ENCODE measurements around the gene TFB2M.

The TFB2M gene

DNA sequence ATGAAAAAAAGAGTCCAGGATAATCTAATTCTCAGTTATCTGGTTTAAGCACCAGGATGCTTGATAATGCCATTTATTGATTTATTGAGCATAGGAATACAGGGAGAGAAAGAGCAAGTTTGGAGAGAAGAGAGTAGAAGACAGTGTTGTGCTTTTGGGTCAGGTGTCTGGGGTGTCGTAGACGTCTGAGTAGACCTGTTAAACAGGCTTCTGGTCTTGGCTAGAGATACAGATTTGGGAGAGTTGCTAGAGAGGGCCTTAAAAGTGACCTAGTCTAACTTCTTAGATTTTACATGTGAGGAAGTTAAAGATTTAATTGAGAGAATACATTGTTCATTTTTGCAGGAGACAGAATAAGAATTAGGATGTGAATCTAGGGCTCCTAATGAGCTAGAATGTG, 34.5 kb upstream of the TFB2M start:
- TF ChIP-seq, protein P1, sequence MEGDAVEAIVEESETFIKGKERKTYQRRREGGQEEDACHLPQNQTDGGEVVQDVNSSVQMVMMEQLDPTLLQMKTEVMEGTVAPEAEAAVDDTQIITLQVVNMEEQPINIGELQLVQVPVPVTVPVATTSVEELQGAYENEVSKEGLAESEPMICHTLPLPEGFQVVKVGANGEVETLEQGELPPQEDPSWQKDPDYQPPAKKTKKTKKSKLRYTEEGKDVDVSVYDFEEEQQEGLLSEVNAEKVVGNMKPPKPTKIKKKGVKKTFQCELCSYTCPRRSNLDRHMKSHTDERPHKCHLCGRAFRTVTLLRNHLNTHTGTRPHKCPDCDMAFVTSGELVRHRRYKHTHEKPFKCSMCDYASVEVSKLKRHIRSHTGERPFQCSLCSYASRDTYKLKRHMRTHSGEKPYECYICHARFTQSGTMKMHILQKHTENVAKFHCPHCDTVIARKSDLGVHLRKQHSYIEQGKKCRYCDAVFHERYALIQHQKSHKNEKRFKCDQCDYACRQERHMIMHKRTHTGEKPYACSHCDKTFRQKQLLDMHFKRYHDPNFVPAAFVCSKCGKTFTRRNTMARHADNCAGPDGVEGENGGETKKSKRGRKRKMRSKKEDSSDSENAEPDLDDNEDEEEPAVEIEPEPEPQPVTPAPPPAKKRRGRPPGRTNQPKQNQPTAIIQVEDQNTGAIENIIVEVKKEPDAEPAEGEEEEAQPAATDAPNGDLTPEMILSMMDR (conservative IDR thresholded peaks at IDR 0.05; ENCODE audit: control insufficient read depth, insufficient read depth, low read depth, low read length), result no peak
- no peak overlapping the region for H3K4me3 ChIP-seq (ENCODE audit: control insufficient read depth, low read depth, low read length)
- no peak for DNase-seq (ENCODE audit: low read depth)

DNA sequence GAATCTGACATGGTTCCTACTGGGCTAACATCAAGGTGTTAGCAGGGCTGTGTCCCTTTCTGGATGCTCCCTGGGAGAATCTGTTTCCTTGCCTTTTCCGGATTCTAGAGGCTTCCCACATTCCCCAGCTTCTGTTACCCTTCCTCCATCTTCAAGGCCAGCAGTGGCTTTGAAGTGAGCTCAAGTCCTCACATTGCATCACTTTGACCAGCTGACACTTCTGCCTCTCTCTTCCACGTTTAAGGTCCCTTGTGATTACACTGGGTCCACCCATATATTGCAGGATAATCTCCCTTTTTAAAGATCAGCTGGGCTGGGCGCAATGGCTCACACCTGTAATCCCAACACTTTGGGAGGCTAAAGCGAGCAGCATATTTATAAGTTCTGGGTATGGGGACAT, 33.3 kb upstream of the TFB2M start:
- H3K4me3 ChIP-seq (ENCODE audit: control insufficient read depth, low read depth, low read length), result no peak overlapping the region
- DNase-seq (ENCODE audit: low read depth), result no peak
- TF ChIP-seq, protein P1 (conservative IDR thresholded peaks at IDR 0.05; ENCODE audit: control insufficient read depth, insufficient read depth, low read depth, low read length), result no peak

DNA sequence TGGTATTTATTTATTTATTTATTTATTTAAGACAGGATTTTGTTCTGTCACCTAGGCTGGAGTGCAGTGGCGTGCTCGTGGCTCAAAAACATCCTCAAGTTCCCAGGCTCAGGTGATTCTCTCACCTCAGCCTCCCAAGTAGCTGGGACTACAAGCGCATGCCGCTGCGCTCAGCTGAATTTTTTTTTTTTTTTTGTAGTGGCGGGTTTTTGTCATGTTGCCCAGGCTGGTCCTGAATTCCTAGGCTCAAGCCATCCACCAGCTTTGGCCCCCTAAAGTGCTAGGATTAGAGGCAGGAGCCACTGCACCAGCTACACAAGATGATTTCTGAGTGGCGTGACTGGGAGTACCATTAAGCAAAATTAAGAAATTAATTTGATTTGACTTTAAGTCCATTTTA, 31.9 kb upstream of the TFB2M start:
- DNase-seq (ENCODE audit: low read depth), result no peak
- TF ChIP-seq, protein P1 (conservative IDR thresholded peaks at IDR 0.05; ENCODE audit: control insufficient read depth, insufficient read depth, low read depth, low read length), result no peak
- no peak overlapping the region for H3K4me3 ChIP-seq (ENCODE audit: control insufficient read depth, low read depth, low read length)

DNA sequence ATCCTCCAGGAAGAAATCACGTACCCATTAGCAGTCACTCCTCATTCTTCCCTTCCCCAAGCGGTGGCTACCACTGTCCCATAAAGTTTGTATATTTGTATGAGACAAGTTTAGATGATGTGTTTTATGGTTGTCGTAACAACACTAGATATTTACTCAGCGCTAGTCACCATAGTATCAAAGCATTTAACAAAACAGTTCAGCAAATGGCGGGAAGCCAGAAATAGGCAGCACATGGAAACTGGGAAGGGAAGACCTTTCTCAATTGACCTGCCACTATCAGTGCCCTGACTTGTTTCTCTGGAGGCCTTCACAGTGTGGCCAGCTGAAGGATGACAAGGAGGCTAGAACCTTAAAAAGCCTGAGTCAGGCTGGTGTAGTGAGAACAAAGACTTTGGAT, 31.3 kb upstream of the TFB2M start:
- peak; percentile 91 for DNase-seq (ENCODE audit: low read depth)
- no peak overlapping the region for H3K4me3 ChIP-seq (ENCODE audit: control insufficient read depth, low read depth, low read length)
- TF ChIP-seq, protein P1 (conservative IDR thresholded peaks at IDR 0.05; ENCODE audit: control insufficient read depth, insufficient read depth, low read depth, low read length), result no peak

DNA sequence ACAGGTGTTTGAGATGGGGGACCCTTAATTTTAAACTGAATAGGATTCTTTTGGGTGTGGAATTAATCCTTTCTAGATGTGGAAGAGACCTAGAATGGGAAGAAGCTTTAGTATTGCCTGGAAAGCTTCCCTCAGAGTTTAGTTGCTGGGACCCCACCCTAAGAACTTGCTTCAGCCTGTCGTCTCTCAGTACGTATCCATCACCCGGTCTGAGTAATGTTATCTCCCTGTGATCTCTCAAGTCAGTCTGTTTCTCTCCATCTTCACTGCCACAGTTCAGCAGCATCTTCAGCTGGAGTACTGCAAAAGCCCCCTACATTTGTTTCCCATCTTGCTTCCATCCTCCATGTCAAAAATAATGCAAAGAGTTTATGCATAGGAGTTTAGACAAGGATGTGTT, 29.1 kb upstream of the TFB2M start:
- TF ChIP-seq, protein P1 (conservative IDR thresholded peaks at IDR 0.05; ENCODE audit: control insufficient read depth, insufficient read depth, low read depth, low read length), result no peak
- no peak overlapping the region for H3K4me3 ChIP-seq (ENCODE audit: control insufficient read depth, low read depth, low read length)
- DNase-seq (ENCODE audit: low read depth), result no peak

DNA sequence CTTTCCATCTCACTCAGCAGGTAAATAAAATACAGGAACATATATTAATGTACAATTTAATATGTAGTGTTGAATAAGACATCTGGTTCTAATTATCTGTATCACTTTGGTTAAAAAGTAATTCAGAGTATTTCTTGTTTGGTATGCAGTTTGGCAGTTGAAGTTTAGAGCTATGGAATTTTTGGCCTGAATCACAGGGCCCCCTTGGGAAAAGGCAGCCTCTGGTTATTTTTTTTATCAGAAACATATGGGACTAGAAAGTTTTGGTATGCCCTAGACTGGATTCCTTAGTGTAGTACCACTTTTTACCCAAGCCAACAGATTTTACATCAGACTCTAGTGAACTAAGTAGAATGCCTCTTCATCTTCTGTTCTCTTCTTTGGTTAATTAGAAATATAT, 26.6 kb upstream of the TFB2M start:
- H3K4me3 ChIP-seq (ENCODE audit: control insufficient read depth, low read depth, low read length), result no peak overlapping the region
- DNase-seq (ENCODE audit: low read depth), result peak; percentile 98
- TF ChIP-seq, protein P1 (conservative IDR thresholded peaks at IDR 0.05; ENCODE audit: control insufficient read depth, insufficient read depth, low read depth, low read length), result no peak

DNA sequence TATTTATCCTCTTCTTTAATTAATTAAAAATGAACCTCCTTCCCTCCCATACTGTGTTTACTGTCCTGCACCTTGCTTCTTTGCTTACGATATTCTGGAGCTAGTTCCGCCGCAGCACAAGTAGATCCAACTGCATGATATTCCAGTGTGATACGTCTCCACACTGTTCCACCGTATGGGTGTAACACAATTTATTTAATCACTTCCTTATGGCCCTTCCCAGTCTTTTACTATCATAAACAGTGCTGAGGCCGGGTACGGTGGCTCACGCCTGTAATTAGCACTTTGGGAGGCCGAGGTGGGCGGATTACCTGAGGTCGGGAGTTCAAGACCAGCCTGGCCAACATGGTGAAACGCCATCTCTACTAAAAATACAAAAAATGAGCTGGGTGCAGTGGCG, 25.9 kb upstream of the TFB2M start:
- TF ChIP-seq, protein P1 (conservative IDR thresholded peaks at IDR 0.05; ENCODE audit: control insufficient read depth, insufficient read depth, low read depth, low read length), result no peak
- H3K4me3 ChIP-seq (ENCODE audit: control insufficient read depth, low read depth, low read length), result no peak overlapping the region
- peak; percentile 37 for DNase-seq (ENCODE audit: low read depth)

All from fibroblast of mammary gland (primary cell).